Measurements from ENCODE around the gene DTX3.
"Not testable (repeated sequence)": the region's sequence is repeated elsewhere in the genome, so short reads cannot be mapped to it uniquely, and the experiment has no call there.

Gene DTX3

DNA sequence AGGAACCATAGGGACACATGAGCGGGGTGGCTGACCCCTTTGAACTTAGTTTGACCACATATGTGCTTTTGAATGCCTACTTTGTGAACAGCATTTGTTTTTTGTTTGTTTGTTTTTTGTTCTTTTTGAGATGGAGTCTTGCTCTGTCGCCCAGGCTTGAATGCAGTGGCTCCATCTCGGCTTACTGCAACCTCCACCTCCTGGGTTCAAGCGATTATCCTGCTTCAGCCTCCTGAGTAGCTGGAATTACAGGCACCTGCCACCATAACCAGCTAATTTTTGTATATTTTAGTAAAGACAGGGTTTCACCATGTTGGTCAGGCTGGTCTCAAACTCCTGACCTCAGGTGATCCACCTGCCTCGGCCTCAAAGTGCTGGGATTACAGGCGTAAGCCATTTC, 13.8 kb downstream of the DTX3 start:
- intact Hi-C loops (cut with DNase I); DNase-seq: not testable (repeated sequence)

DNA sequence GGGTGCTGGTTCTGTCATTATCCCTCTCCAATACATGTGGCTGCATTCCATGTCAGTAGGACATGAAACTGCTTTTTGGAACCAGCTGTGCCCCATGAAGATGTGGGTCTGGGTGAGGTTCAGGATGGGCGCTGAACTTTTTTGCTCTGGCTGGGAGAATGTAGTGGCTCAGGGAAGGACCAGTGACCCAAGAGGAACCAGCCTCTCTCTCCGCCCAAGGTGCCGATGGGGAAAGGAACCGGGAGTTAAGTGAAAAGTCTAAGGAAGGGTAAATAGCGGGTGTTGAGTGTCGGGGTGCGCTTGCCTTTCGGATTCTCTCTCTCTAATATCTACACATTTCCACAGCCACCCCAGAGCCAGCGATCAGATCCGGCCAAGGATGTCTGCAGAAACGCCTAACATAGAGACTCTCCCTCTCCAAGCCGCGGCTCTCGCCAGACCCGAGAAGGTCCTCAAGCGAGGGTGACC, 14.4 kb downstream of the DTX3 start:
- intact Hi-C loops (cut with DNase I): no loop called here
- DNase-seq: no peak

DNA sequence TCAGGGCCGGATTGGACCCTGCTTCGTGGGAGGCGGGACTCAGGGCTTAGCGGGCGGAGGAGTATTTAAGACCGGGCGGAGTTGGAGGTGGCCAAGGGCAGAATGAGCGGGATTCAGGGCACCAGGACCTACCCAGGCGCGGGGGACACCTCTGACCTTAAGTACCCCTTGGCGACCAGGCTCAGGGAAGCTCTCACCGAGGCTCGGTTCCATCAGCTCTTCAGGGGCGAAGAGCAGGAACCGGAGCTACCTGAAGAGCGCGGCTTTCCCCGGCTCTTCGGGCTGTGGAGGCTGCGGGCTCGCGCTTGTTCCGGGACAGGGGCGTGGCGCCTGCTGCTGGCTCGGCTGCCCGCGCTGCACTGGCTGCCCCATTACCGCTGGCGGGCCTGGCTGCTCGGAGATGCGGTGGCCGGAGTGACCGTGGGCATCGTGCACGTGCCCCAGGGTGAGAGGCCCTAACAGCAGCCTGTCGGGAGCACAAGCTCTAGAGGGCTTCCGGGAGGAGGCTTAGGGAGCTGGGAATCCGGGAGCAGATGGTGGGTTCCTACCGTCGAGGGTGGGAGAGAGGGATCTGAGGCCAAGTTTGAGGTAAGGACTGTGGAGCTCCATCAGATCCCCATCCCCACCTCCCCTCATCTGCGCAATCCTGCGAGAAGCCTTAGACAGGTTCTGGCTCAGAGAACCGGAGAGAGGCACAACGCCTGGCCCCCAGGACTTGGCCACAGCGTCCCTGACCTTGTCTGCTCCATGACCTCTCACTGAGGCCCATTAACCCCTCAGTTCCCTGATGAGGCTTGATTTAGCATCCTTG, 15.0 kb downstream of the DTX3 start:
- DNase-seq: peak in 2 of 10 donors; percentile 74 to 82
- intact Hi-C loops (cut with DNase I): no loop called here

GRCh38 chr12:57620245-57620935, 15.8 kb downstream of the DTX3 start:
- intact Hi-C loops (cut with DNase I): no loop called here
- no peak for DNase-seq

- peak in 2 of 10 donors; percentile 82 to 83 for DNase-seq
- intact Hi-C loops (cut with DNase I): loop anchor here (1.0 kb wide), 1 partner anchor 38 kb away; no protein-coding TSS in a partner anchor
Observed at GRCh38 chr12:57620936-57621496, 16.4 kb downstream of the DTX3 start.

GRCh38 chr12:57621497-57622292, 17.1 kb downstream of the DTX3 start:
- peak in 8 of 10 donors; percentile 59 to 93 (median 74) for DNase-seq
- intact Hi-C loops (cut with DNase I): loop anchor here (1.0 kb wide), 1 partner anchor 38 kb away; no protein-coding TSS in a partner anchor

DNA sequence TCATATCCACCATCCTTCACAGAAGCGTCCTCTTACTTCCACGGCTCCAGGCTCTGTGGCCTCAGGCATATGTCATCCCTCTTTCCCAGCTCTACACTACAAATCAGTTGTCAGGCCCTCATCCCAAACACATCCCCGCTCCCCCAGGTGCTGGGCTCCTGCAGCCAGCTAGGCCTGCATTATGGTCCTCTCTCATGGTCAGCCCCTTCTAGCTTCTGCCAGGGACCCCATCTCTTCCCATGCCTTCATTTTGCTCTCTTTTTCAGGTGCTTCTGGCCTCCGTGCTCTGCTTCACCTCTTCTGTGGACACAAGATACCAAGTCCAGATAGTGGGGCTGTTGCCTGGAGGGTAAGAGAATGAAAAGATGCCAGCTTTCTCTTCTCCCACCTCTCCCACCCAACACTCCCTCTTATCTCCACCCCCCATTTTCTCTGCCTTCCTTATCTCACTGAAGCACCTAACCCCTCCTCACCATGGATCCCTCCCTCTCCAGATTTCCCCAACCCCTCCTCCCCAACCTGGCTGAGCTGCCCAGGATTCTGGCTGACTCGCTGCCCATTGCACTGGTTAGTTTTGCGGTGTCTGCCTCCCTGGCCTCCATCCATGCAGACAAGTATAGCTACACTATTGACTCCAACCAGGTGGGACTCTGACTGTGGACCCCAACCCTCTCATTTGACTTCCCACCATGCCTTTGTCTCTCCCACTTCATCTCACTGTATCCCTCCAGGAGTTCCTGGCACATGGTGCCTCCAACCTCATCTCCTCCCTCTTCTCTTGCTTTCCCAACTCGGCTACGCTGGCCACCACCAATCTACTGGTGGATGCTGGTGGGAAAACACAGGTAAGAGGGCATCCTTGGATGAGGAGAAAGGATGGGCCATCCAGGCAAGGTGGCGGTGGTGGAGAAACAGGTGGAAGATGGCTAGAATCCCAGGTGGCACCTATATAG, 17.9 kb downstream of the DTX3 start:
- intact Hi-C loops (cut with DNase I): no loop called here
- no peak for DNase-seq

DNA sequence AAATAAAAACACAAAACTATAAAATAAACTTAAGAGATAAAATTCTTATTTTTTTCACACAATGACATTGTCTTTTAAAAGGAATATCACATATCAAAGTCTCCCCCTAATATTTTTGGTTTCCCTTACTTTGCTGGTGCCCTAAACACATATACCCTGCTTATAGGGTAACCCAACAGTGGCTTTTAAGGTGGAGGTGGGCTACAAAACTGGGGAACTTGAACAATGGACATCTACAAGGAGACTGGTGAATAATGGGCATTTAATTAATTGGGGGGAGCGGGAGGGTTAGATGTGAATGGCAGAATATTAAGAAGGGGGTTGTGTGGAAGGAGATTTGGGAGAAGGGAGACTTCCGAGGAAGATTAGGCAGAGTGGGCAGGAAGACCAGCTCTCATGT, 18.8 kb downstream of the DTX3 start:
- no peak for DNase-seq
- intact Hi-C loops (cut with DNase I): no loop called here

GRCh38 chr12:57623811-57624390, 19.3 kb downstream of the DTX3 start:
- intact Hi-C loops (cut with DNase I): no loop called here
- no peak for DNase-seq

GRCh38 chr12:57624441-57625220, 20.0 kb downstream of the DTX3 start:
- no peak for DNase-seq

GRCh38 chr12:57625261-57626032, 20.8 kb downstream of the DTX3 start:
- DNase-seq: no peak
- intact Hi-C loops (cut with DNase I): no loop called here

More at GRCh38 chr12:57624441-57625220, 20.0 kb downstream of the DTX3 start:
- intact Hi-C loops (cut with DNase I): no loop called here

GRCh38 chr12:57626111-57626920, 21.7 kb downstream of the DTX3 start:
- intact Hi-C loops (cut with DNase I): no loop called here
- DNase-seq: peak in 1 of 10 donors; percentile 82

GRCh38 chr12:57626921-57627445, 22.4 kb downstream of the DTX3 start:
- intact Hi-C loops (cut with DNase I): no loop called here
- DNase-seq: no peak

DNA sequence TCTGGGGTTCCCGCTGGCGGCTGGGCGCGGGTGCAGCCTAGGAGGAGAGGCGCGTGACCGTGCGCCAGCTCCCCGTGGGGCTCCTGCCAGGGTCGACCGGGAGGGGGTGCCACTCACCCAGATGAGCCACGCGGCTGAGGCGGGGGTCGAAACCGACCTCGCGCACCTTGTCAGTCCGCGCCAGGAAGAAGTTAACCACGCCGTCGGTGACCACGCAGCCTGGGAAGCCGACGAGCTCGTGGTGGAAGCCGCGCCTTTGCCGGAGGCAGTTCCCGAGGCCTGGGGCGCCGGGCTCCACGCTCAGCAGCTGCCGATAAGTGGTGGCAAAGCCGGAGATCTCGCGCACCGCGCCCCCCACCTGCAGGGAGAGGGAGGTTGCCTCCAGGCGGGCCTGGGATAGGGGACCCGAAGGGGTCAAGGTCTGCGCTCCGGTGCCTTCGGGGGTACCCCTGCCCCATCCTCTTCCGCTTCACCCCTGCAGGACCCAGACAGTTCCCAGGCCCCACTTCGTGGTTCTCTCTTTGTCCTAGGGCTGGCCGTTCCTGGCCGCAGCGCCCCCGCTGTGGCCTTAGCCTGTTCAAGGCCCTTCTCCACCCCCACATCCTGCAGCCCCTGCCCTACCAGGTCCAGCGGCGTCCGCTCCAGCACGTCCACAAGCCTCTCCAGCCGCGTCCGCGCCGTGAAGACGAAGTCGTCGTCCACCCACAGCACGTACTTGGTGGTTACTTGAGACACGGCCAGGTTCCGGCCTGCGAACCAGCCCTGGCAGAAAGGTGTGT, 23.1 kb downstream of the DTX3 start:
- DNase-seq: peak in 3 of 10 donors; percentile 76 to 87 (median 86)
- intact Hi-C loops (cut with DNase I): no loop called here

Measured in posterior cingulate gyrus (tissue), 11 donors.